Neural cell (in vitro differentiated cells): ENCODE data around the gene ROCK1. TPM values are rescaled to one million over a fixed set of nuclear protein-coding genes. Genes with fewer than 3 reads are reported as not detected.

Experiments used
- H2AFZ ChIP-seq: fragments of 200-600, 300-800 bp; sonication (generic), shearing (Covaris generic); 2 replicates; pipeline ENCODE4 v1.6.0; 2014; ENCODE audit warnings: low read depth, mild to moderate bottlenecking, antibody characterized with exemption, low read length, moderate library complexity
- H3F3A ChIP-seq: fragments of 200-600 bp; shearing (Covaris generic); 2 replicates; pipeline ENCODE4 v1.6.1; 2016; ENCODE audit warnings: mild to moderate bottlenecking, moderate library complexity, mixed read lengths, antibody characterized with exemption, low read length; ENCODE audit not compliant: insufficient read depth, poor library complexity, severe bottlenecking
- H3K27ac ChIP-seq: fragments of 200-600, 300-800 bp; sonication (generic), shearing (Covaris generic); 2 replicates; pipeline ENCODE4 v1.5.1; 2014; ENCODE audit warnings: mild to moderate bottlenecking, low read length, moderate library complexity
- H3K27me3 ChIP-seq: fragments of 300-800, 200-600 bp; sonication (generic), shearing (Covaris generic); 2 replicates; pipeline ENCODE4 v1.6.0; 2014; ENCODE audit warnings: mild to moderate bottlenecking, low read depth, low read length, moderate library complexity; ENCODE audit not compliant: insufficient read depth
- H3K36me3 ChIP-seq: fragments of 300-800, 200-600 bp; sonication (generic), shearing (Covaris generic); 2 replicates; pipeline ENCODE4 v1.5.1; 2014; ENCODE audit warnings: mild to moderate bottlenecking, antibody characterized with exemption, low read length, moderate library complexity; ENCODE audit not compliant: insufficient read depth
- H3K4me2 ChIP-seq: fragments of 300-800, 200-600 bp; sonication (generic), shearing (Covaris generic); 2 replicates; pipeline ENCODE4 v1.6.0; 2014; ENCODE audit warnings: mild to moderate bottlenecking, low read length
- H3K4me3 ChIP-seq: fragments of 300-800, 200-600 bp; sonication (generic), shearing (Covaris generic); 2 replicates; pipeline ENCODE4 v1.5.1; 2014; ENCODE audit warnings: mild to moderate bottlenecking, low read length, moderate library complexity
- H3K79me2 ChIP-seq: fragments of 200-600 bp; shearing (Covaris generic); replicated peaks from 2 replicates; pipeline ENCODE4 v1.6.0; 2014; ENCODE audit warnings: mild to moderate bottlenecking, low read length, moderate library complexity; ENCODE audit not compliant: insufficient read depth
- H3K9ac ChIP-seq: fragments of 300-800, 200-600 bp; sonication (generic), shearing (Covaris generic); 2 replicates; pipeline ENCODE4 v1.6.1; 2016; ENCODE audit warnings: mild to moderate bottlenecking, low read length, mixed read lengths
- H3K9me2 ChIP-seq: fragments of 200-600 bp; shearing (Covaris generic); 2 replicates; pipeline ENCODE4 v1.6.1; 2016; ENCODE audit warnings: mild to moderate bottlenecking, low read length, mixed read lengths; ENCODE audit not compliant: insufficient read depth
- H3K9me3 ChIP-seq: fragments of 200-600, 300-800 bp; sonication (generic), shearing (Covaris generic); 2 replicates; pipeline ENCODE4 v1.6.1; 2016; ENCODE audit warnings: mild to moderate bottlenecking, mixed run types, low read length, moderate library complexity, mixed read lengths
- H4K20me1 ChIP-seq: fragments of 200-600 bp; shearing (Covaris generic); 2 replicates; pipeline ENCODE4 v1.6.1; 2016; ENCODE audit warnings: mild to moderate bottlenecking, mixed run types; ENCODE audit not compliant: insufficient read depth
- CTCF ChIP-seq: fragments of 450-650 bp; IDR thresholded peaks from 2 replicates; pipeline ENCODE4 v1.5.1; 2014; ENCODE audit warnings: antibody characterized with exemption, mild to moderate bottlenecking, moderate library complexity; ENCODE audit not compliant: poor library complexity, severe bottlenecking
- EP300 ChIP-seq: fragments of 450-650 bp; conservative IDR thresholded peaks from 2 replicates; pipeline ENCODE4 v1.6.1; 2014; ENCODE audit warnings: antibody characterized with exemption, mild to moderate bottlenecking, moderate library complexity; ENCODE audit not compliant: poor library complexity, severe bottlenecking
- EZH2 ChIP-seq: fragments of 200-600, 300-800 bp; shearing (Covaris generic), sonication (generic); IDR thresholded peaks from 2 replicates; pipeline ENCODE4 v1.6.1; 2014; ENCODE audit warnings: antibody characterized with exemption, low read length, borderline replicate concordance, mild to moderate bottlenecking; ENCODE audit not compliant: insufficient read depth, poor library complexity, severe bottlenecking
- MXI1 ChIP-seq: fragments of 450-650 bp; conservative IDR thresholded peaks from 2 replicates; pipeline ENCODE4 v1.6.1; 2014; ENCODE audit warnings: antibody characterized with exemption, mild to moderate bottlenecking; ENCODE audit not compliant: poor library complexity, severe bottlenecking
- POLR2AphosphoS5 ChIP-seq: IDR thresholded peaks from 2 replicates; pipeline ENCODE4 v1.6.1; 2012
- RAD21 ChIP-seq: fragments of 450-650 bp; conservative IDR thresholded peaks from 2 replicates; pipeline ENCODE4 v1.6.1; 2014; ENCODE audit warnings: antibody characterized with exemption, mild to moderate bottlenecking, moderate library complexity
- REST ChIP-seq: IDR thresholded peaks from 2 replicates; pipeline ENCODE4 v1.6.1; 2012; ENCODE audit warnings: borderline replicate concordance
- SMC3 ChIP-seq: fragments of 450-650 bp; conservative IDR thresholded peaks from 2 replicates; pipeline ENCODE4 v1.6.1; 2014; ENCODE audit warnings: antibody characterized with exemption, mild to moderate bottlenecking, moderate library complexity; ENCODE audit not compliant: poor library complexity
- TAF1 ChIP-seq: IDR thresholded peaks from 2 replicates; pipeline ENCODE4 v1.6.1; 2012; ENCODE audit warnings: low read depth
- polyA plus RNA-seq: library from polyadenylated mRNA; depleted of rRNA; stranded (reverse); fragments of >200 nt; gene quantifications from 2 replicates; pipeline ENCODE4 v1.2.3, GENCODE V29; 2014

ROCK1 gene
- polyA plus RNA-seq, 1 donor from 2014 or later = 43.0 TPM

- no peak overlapping the region for H3K9ac ChIP-seq
- TF ChIP-seq EZH2 = no peak
- TF ChIP-seq POLR2AphosphoS5 = no peak
- no peak for TF ChIP-seq CTCF
- no peak for TF ChIP-seq RAD21
- no peak for TF ChIP-seq SMC3
- TF ChIP-seq REST = no peak
- TF ChIP-seq TAF1 = no peak
- TF ChIP-seq EP300 = no peak
- no peak for TF ChIP-seq MXI1
Measured at GRCh38 chr18:21117409-21118131, 6.0 kb upstream of the ROCK1 start.

GRCh38 chr18:21115519-21116411 lies 4.2 kb upstream of the ROCK1 start:
- no peaks in the 10 kb centered on the region for H3K9me3 ChIP-seq
- no peak for TF ChIP-seq RAD21
- no peak for TF ChIP-seq EZH2
- no peak for TF ChIP-seq CTCF
- TF ChIP-seq POLR2AphosphoS5 = no peak
- TF ChIP-seq SMC3 = no peak
- no peak for TF ChIP-seq REST
- TF ChIP-seq TAF1 = no peak
- TF ChIP-seq MXI1 = no peak
- no peak for TF ChIP-seq EP300
- H3K4me2 ChIP-seq = no peak overlapping the region
- H2AFZ ChIP-seq = no peak overlapping the region
- no peak overlapping the region for H3K27ac ChIP-seq
- no peak overlapping the region for H3K4me3 ChIP-seq
- peaks cover under 1% of the 10 kb centered on the region for H3K79me2 ChIP-seq
- no peaks in the 10 kb centered on the region for H4K20me1 ChIP-seq
- H3K9me2 ChIP-seq = no peaks in the 10 kb centered on the region
- H3K36me3 ChIP-seq = no peaks in the 10 kb centered on the region
- H3K27me3 ChIP-seq = peaks cover 7% of the 10 kb centered on the region
- no peaks in the 10 kb centered on the region for H3F3A ChIP-seq
- H3K9ac ChIP-seq = no peak overlapping the region

More at GRCh38 chr18:21117409-21118131, 6.0 kb upstream of the ROCK1 start:
- no peak overlapping the region for H2AFZ ChIP-seq
- H4K20me1 ChIP-seq = no peaks in the 10 kb centered on the region
- no peak overlapping the region for H3K4me3 ChIP-seq
- H3K27me3 ChIP-seq = peaks cover 4% of the 10 kb centered on the region
- H3K36me3 ChIP-seq = no peaks in the 10 kb centered on the region
- H3K9me2 ChIP-seq = no peaks in the 10 kb centered on the region
- H3K79me2 ChIP-seq = no peaks in the 10 kb centered on the region
- H3K4me2 ChIP-seq = no peak overlapping the region
- no peaks in the 10 kb centered on the region for H3K9me3 ChIP-seq
- H3K27ac ChIP-seq = no peak overlapping the region
- no peaks in the 10 kb centered on the region for H3F3A ChIP-seq
